Panc1 (cell line): ENCODE measurements around the gene AP5Z1.

Source experiments
- CTCF ChIP-seq: fragments of 450-650 bp; IDR thresholded peaks from 2 replicates; pipeline ENCODE4 v1.5.1; 2017; ENCODE audit warnings: mild to moderate bottlenecking
- POLR2AphosphoS5 ChIP-seq: IDR thresholded peaks from 2 replicates; pipeline ENCODE4 v1.6.1; 2012; ENCODE audit warnings: mild to moderate bottlenecking, low read depth, low read length, moderate library complexity
- REST ChIP-seq, 2 experiments: IDR thresholded peaks; 2 replicates each; pipeline ENCODE4 v1.6.1; 2011 to 2012; ENCODE audit warnings: low read depth in 2 of 2, control low read depth in 1 of 2, low read length in 1 of 2, mild to moderate bottlenecking in 1 of 2, moderate library complexity in 1 of 2; ENCODE audit not compliant: insufficient read depth in 1 of 2

- TF ChIP-seq CTCF (no peak), REST (IDR thresholded peaks at IDR 0.05; ENCODE audit: insufficient read depth in 1 of 2, low read depth in 2 of 2, low read length in 1 of 2) (no peak), POLR2AphosphoS5 (no peak)
Measured at GRCh38 chr7:4794591-4795350, 19.3 kb downstream of the AP5Z1 start.
